ENCODE data around the gene RAB9B. TPM values are rescaled to one million over a fixed set of nuclear protein-coding genes. Genes with fewer than 3 reads are reported as not detected.
A peak's percentile ranks its signal among the peaks of the same experiment; 100 is the strongest.
"Not testable (repeated sequence)": the region's sequence is repeated elsewhere in the genome, so short reads cannot be mapped to it uniquely, and the experiment has no call there.

The RAB9B gene, protein sequence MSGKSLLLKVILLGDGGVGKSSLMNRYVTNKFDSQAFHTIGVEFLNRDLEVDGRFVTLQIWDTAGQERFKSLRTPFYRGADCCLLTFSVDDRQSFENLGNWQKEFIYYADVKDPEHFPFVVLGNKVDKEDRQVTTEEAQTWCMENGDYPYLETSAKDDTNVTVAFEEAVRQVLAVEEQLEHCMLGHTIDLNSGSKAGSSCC
- 38.0 TPM for total RNA-seq
- long read RNA-seq, transcript RAB9B-201 (3 exons, 3,748 nt), result major isoform, 64 of 85 reads
- long read RNA-seq, partial matches to known transcripts, result 3 of 85 reads
- long read RNA-seq, other reads (novel, unspliced or antisense), result 18 of 85 reads

DNA sequence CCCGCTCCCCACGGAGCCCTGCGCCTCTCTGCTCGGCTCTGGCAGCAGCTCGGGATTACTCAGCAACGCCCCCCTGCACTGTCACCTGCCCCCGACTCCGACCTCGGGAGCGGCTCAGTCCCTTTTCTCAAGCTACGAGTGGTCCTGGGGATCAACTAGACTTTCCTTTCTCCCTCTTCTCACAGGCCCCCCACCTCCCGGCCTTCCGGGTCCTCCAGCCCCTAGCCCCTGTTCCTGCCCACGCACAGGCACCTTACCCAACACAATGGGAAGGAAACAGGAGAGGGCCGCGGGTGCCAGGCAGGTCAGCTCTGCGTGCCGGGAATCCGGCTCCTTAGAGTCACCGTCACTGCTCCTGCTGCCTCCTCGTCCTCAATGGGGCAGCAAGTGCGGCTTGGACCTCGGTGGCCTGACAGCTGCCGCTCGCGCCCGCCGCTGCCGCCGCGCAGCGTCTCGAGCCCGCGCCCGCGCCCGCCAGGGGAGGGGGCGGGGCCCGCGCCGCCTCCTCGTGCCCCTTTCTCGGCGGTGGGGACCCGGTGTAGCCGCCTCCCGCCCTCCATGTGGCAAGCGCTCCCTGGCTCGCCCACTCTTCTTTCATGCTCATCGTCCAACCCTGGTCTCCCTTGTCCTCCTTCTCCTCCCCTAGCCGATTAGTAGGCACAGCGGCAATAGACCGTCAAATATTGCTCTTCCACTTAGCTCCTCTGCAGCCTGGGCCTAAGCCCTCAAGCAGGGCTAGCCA is at the start of gene RAB9B:
RAB9B (minus strand) TSS at position 455 of the 742 bp plus-strand sequence. CDS start 6,473 bp downstream, outside the sequence.
- intact Hi-C loops (cut with DNase I), result loop anchor here (5.0 kb wide), 1 partner anchor 280 kb away; the partner anchor contains the start of gene ZCCHC18
- DNase-seq (ENCODE audit: low spot score), result peak; percentile 83

DNA sequence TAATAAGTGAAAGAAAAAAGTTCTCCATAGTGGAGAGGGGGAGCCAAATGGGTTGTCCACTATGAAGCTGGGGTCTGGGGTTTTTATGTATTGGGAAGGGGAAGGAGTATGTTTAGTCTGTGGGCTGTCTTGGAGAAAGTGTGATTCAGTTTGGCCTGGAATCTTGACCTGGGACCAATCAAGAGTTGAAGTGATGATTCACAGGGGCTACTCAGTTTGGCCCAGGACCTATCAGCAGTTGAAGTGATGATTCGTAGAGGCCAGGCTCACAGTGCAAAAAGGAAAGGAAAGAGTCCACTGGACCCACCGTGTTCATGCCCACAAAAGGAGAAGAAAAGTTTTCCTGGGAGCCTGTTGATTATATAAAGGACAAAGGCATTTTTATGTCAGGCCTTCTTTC is 47.3 kb upstream of the RAB9B start:
- no peak for DNase-seq (ENCODE audit: low spot score)
- intact Hi-C loops (cut with DNase I), result no loop called here

DNA sequence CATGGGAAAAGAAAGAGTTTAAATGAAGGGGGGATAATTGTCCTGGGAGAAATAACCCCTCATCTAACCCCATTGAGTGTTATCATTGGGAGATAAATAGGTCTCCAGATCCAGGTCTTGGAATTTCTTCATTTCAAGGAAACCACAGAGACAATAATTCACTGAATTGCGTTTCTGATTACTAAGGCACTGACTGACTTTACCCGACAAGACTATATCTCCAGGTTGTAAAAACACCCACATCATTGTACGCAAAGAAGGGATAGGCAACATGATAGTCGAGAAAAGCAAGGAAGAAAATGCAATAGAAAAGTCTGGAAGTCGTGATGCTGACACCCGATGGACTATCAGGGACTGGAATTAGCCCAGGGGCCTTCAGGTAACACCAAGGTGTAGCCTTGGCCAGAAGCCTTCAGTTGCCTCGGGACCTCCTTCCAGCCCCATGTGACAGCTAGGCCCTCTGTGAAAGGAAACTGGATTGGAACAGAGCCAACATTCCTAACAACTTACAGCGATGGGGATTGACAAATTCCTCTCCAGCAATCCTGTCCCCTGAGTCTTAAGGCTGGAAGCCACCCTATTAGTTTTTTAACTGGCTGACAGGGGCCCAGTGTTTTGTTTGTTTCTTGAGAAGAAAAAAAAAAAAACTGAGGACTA is 46.5 kb upstream of the RAB9B start:
- intact Hi-C loops (cut with DNase I), result no loop called here
- DNase-seq (ENCODE audit: low spot score), result no peak

DNA sequence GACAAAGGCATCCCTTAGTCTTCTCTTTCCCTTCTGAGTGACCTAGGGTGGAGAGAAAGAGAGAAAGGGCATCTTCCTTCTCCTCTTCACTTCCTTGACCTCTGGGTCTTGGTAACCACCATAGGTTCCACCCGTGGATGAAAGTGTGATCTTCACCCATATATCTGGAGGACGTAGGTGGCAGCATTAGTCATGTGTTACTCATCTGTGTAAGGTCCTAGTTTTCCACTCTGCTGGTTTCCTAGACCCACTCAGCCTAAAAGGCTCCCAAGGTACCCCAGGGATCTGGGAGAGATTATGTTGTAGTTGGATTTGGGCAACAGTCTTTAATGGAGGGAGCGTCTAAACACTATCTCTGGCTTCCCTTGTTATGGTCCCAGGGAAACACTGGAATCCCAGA is 45.5 kb upstream of the RAB9B start:
- DNase-seq (ENCODE audit: low spot score), result no peak
- intact Hi-C loops (cut with DNase I), result no loop called here

DNA sequence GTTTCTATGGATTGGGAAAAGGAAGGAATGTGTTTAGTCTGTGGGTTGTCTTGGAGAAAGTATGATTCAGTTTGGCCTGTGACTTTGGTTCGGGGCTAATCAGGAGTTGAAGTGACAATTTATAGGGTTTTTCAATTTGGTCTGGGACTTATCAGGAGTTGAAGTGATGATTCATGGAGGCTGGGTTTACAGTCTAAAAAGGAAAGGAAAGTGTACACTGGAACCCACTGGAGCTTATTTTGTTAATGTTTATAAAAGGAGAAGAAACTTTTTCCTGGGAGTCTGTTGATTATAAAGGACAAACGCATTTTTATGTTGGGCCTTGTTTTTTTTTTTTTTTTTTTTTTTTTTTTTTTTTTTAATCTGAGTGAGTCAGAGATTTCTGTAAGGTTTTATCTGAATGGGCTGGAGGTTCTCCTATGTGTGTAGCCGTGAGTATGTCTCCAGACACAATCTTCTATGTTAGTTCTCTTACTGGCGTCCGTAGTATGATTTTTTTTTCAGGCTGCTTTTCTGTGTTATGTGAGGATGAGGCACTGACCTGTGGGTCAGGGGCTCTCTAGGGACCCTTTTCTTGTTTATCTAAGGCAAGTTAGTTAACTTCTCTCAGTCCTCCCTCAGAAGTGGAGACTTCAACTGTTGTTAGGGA is 33.0 kb upstream of the RAB9B start:
- DNase-seq (ENCODE audit: low spot score), result no peak
- intact Hi-C loops (cut with DNase I), result no loop called here

DNA sequence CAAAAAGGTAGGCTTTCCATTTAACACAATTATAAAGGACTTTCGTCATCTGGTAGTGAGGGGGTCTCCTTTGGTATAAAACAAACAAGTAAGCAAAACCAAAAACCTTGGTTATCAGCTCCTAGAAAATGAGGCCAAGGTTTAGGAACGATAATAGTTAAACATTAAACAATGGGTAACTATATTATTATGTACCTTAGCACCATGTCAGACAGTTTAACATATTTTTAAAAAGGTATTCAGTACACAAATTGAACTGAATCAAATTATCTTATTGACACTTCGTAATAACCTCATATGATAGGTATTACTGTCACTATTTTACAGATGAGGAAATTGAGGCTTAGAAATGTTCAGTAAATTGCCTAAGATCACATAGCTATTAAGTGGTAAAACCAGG is 32.1 kb upstream of the RAB9B start:
- DNase-seq (ENCODE audit: low spot score), result no peak
- intact Hi-C loops (cut with DNase I), result no loop called here

DNA sequence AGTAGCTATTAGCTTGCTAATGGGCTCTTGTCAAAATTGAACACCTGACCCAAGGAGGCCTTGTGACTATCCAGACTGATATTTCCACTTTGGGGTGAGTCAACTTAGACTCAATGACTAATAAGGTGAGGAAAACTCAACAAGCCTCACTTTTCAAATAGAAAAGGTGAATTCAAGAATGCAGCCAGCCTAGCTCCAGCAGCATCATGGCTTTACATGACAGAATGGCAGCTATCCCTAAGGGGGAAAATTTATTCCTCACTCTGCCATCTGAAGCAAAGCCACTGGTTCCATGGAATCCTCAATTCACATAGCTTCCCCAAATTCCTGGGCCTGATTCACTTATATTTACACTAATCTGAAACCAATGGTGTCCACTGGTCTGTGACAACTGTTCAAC is 29.1 kb upstream of the RAB9B start:
- DNase-seq (ENCODE audit: low spot score), result no peak
- intact Hi-C loops (cut with DNase I), result no loop called here

DNA sequence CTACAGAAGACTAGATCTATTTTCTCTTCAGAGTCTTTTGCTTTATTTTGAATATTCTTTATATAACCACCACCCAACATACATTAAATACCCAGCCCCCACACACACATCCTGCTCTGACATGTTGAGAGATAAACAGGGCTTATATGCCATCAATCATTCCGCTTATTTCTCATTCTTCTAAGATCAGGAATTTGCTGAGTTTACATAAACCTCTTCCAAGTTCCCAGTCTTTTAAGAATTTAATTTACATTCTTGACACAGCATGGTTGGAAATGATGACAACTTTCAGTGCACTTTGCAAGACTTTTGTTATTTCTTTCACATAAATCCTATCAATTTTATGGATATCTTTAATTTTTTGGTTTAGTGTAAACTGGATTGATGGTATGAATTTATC is 17.5 kb upstream of the RAB9B start:
- intact Hi-C loops (cut with DNase I), result no loop called here

DNA sequence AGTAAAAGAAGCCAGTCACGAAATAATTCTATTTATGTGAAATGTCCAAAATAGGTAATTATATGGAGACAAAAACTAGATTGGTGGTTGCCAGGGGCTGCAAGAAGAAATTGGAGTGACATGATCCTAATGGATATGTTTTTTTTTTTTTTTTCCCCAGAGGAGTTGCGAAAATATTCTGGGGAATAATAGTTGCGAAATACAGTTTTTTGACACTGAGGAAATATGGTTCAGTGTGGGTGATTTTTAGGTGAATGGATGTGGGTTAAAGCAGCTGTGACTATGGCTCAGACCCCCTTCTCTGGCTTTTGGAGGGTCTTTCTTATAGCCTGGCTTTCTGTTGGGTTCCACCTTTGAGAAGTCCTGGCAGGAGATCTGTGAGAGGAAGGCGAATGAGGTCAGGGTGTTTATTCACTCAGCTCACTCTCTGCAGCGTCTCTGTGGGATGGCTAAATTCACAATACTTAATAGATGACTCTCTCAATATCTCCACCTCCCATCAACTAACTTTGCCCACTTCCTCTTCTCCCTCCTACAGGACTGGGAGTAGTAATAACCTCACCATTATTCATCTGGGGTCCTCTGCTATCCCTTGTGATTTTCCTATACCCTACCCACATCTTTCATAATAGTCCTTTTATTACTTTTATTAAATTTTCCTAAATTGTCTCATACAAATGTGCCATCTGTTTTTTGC is 15.3 kb upstream of the RAB9B start:
- intact Hi-C loops (cut with DNase I), result no loop called here
- no peak for DNase-seq (ENCODE audit: low spot score)

More for the DNA sequence above, 17.5 kb upstream of the RAB9B start:
- DNase-seq (ENCODE audit: low spot score), result no peak

DNA sequence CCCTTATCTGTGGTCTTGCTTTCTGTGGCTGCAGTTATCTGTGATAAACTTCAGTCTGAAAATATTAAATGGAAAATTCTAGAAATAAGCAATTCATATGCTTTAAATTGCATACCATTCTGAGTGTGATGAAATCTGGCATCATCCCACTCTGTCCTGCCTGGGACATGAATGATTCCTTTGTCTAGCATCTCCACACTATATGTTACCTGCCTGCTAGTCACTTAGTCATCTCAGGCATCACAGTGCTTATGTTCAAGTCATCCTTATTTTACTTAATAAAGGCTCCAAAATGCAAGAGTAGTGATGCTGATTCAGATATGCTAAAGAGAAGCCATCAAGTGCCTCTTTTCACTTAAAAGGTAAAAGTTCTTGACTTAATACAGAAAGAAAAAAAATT is 14.3 kb upstream of the RAB9B start:
- intact Hi-C loops (cut with DNase I), result no loop called here
- DNase-seq (ENCODE audit: low spot score), result no peak

DNA sequence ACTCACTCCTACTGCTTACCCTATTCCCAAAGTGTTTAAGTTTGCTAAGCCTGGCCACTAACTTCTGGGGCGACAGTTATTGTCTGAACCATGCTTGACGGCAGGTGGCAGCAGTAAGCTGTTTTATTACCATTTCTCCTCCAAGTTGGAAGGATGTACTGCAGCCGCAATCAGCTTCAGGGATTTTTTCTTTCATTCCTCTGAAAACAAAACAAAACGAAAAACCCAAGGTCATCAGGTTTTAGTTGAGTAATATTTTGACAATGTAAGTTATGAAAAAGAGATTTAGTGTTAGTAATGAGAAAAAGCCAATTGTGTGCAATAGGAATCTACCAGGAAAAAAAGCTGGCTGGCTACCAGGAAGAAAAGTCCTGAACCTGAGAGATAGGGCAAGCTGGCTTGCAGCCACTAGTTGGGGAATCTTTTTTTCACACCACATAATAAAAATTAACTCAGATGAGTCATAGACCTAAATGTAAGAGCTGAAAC is 13.2 kb upstream of the RAB9B start:
- intact Hi-C loops (cut with DNase I), result loop anchor here (2.0 kb wide), 1 partner anchor 292 kb away; no protein-coding TSS in a partner anchor
- DNase-seq (ENCODE audit: low spot score), result no peak

DNA sequence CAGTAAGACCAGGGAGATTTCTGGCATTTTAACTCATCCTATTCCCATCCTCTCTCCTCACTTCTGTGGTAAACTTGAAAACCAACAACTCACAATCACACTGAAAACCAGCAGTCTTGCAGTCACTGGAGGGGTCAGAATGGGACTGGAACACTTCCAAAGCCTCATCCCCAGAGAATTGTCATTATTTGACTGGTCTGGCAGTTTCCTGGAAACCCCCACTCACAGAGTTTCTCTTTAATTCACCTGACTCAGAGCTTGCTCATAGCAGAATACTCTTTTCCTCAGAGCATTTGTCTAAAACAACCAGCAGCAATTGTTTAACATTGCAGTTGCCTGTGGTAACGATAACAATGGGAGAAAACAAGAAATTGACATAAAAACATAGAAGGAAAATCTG is 7.3 kb upstream of the RAB9B start:
- DNase-seq (ENCODE audit: low spot score), result no peak
- intact Hi-C loops (cut with DNase I), result no loop called here

DNA sequence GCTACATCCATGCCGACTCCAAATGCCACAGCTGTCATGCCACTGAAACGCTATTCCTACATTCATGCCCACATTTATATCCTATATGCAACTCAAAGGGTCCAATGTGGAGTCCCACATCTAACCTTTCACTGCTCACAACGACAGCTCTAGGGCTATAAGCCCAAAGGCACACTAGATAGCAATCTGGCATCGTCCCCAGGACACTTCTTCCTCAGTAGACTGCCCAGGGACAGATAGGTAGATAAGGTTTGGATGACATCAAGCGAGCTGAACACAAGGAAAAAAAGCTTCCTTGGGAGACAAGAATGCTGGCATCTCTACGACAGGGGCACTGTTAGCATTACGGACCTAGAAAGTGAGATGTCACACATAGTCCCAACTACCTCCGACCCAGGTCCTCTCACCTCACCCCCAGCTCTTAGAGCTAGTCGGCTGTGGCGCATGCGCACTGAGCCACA is 685 bp downstream of the RAB9B start:
- no peak for DNase-seq (ENCODE audit: low spot score)
- intact Hi-C loops (cut with DNase I), result loop anchor here (5.0 kb wide), 1 partner anchor 281 kb away; the partner anchor contains the start of gene ZCCHC18

DNA sequence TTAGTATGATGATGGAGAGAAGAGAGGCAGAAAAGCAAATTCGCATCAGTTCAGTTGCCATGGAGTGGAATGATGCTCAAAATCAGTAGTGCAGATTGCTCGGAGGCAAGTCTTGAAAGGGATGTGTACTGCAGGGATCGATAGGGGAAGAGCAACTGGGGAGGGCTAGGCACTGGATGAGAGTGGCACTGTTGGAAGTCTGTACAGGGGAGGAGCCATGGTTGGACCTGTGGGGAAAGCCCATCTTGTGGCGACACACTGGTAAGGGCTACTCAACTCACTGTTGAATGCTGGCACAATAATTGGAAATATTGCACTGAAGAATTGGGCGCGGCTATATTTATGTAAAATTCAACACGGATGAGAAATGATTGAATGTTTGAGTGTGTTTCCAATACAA is 1.2 kb downstream of the RAB9B start:
- intact Hi-C loops (cut with DNase I), result loop anchor here (5.0 kb wide), 1 partner anchor 281 kb away; the partner anchor contains the start of gene ZCCHC18
- DNase-seq (ENCODE audit: low spot score), result no peak

DNA sequence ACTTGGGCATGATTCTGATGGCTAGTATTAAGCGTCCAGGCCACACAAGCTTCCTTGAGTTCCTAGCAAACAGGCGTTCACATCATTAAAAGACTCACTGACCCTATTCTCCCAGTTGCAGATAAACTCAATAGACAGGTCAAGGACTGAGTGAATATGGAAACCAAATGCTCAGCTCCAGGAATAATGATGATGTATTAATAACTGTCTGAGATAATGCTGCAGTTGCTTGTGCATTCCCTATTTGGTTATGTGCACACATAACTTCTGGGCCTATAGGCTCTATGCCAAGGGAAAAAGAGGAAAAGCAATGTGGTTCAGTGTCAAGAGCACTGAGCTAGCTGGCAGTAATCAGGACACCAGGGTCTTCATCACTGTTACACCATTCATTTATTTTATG is 3.5 kb downstream of the RAB9B start:
- no peak for DNase-seq (ENCODE audit: low spot score)
- intact Hi-C loops (cut with DNase I), result no loop called here

DNA sequence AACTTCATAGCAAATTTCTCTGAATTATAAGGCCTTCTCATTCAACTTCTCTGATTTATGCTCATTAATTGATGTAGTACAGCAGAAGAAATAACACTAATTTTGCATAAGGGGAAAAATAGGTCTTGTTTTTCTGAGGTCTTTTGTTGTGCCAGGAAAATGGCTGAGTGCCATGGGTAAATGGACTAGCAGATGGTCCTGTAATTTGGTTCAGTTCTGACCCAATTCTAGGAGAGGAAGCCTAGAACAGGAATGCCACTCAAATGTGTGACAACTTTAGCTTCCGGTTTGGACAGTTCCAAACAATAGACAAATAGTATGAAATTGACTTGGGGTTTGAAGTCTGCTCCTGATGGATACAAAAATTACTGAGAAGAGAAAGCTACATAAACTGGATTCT is 6.2 kb downstream of the RAB9B start:
- no peak for DNase-seq (ENCODE audit: low spot score)
- intact Hi-C loops (cut with DNase I), result no loop called here

DNA sequence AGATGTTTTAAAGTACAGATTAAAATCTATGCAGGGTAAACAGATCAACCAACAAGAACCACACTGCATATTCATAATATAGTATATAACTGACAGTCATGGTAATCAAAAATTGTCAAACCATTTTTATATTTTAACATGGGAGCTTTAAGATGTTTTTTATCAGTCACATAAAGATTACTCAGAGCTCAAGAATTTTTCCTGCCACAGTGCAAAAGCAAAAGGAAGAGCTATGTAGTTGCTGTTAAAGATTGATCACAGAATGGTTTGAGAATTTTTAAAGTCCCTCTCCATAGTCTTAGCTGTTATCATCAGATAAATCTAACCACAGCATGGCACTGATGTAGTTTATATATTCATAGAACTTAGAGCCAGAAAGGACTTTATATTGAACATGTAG is 8.5 kb downstream of the RAB9B start:
- DNase-seq (ENCODE audit: low spot score), result no peak
- intact Hi-C loops (cut with DNase I), result loop anchor here (5.0 kb wide), 1 partner anchor 131 kb away; no protein-coding TSS in a partner anchor

DNA sequence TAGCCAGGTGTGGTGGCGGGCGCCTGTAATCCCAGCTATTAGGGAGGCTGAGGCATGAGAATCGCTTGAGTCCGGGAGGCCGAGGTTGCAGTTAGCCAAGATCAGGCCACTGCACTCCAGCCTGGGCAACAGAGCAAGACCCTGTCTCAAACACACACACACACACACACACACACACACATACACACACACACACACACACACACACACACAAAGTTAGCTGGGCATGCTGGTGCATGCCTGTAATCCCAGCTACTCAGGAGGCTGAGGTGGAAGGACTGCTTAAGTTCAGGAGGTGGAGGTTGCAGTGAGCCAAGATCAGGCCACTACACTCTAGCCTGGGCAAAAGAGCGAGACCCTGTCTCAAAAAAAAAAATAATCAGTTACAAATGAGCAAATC is 11.3 kb downstream of the RAB9B start:
- not testable (repeated sequence) for DNase-seq (ENCODE audit: low spot score)

More for the DNA sequence above, 11.3 kb downstream of the RAB9B start:
- intact Hi-C loops (cut with DNase I), result loop anchor here (5.0 kb wide), 1 partner anchor 129 kb away; no protein-coding TSS in a partner anchor
